ENCODE results near the gene FGF22. TPM values are rescaled to one million over a fixed set of nuclear protein-coding genes. Genes with fewer than 3 reads are reported as not detected.

The FGF22 gene
- total RNA-seq, 2 experiments from 2014 or later = 0.48 TPM; not detected in 1

GRCh38 chr19:591099-591958 lies 48.4 kb upstream of the FGF22 start:
- Histone ChIP-seq H2AFZ (ENCODE audit: low read length) (no peak overlapping the region), H3K4me3 (ENCODE audit: low read depth, low read length, poor library complexity, severe bottlenecking) (no peak overlapping the region), H3K4me1 (ENCODE audit: insufficient read depth, low read length, poor library complexity, severe bottlenecking) (peaks cover 12% of the 10 kb centered on the region), H3K36me3 (ENCODE audit: insufficient read depth, low read length) (no peaks in the 10 kb centered on the region), H3K9me3 (ENCODE audit: low read length) (no peaks in the 10 kb centered on the region), H4K20me1 (ENCODE audit: insufficient read depth, low read length) (no peaks in the 10 kb centered on the region), H3K79me2 (ENCODE audit: insufficient read depth, low read depth, low read length) (no peaks in the 10 kb centered on the region), H3K4me2 (ENCODE audit: low read length) (no peak overlapping the region), H3K9me2 (ENCODE audit: insufficient read depth, low read length) (no peaks in the 10 kb centered on the region), H3K27ac (ENCODE audit: low read depth, low read length, poor library complexity, severe bottlenecking) (no peak overlapping the region)
- BruUV-seq (replicated peaks) = no TSS peak
- ChIA-PET POLR2A (no interaction called here), CTCF (ENCODE audit: unreplicated experiment) (no interaction called here)
- no peak for DNase-seq (ENCODE audit: low spot score)
- no peak for TF ChIP-seq EZH2phosphoT487 (IDR thresholded peaks at IDR 0.05; ENCODE audit: borderline replicate concordance, low read depth, low read length)
- no peak for TF ChIP-seq CTCF (conservative IDR thresholded peaks at IDR 0.05; ENCODE audit: low read length)
- intact Hi-C loops (cut with micrococcal nuclease; ENCODE audit: unreplicated experiment) = no loop called here

GRCh38 chr19:592101-592500 lies 47.6 kb upstream of the FGF22 start:
- Histone ChIP-seq H3K4me1 (ENCODE audit: insufficient read depth, low read length, poor library complexity, severe bottlenecking) (peaks cover 12% of the 10 kb centered on the region), H4K20me1 (ENCODE audit: insufficient read depth, low read length) (no peaks in the 10 kb centered on the region), H3K9me3 (ENCODE audit: low read length) (no peaks in the 10 kb centered on the region), H3K4me2 (ENCODE audit: low read length) (no peak overlapping the region), H3K4me3 (ENCODE audit: low read depth, low read length, poor library complexity, severe bottlenecking) (no peak overlapping the region), H3K27ac (ENCODE audit: low read depth, low read length, poor library complexity, severe bottlenecking) (no peak overlapping the region), H3K79me2 (ENCODE audit: insufficient read depth, low read depth, low read length) (no peaks in the 10 kb centered on the region), H3K36me3 (ENCODE audit: insufficient read depth, low read length) (no peaks in the 10 kb centered on the region), H2AFZ (ENCODE audit: low read length) (no peak overlapping the region), H3K9me2 (ENCODE audit: insufficient read depth, low read length) (no peaks in the 10 kb centered on the region)
- ChIA-PET CTCF (ENCODE audit: unreplicated experiment) (no interaction called here), POLR2A (no interaction called here)
- intact Hi-C loops (cut with micrococcal nuclease; ENCODE audit: unreplicated experiment) = no loop called here
- no peak for TF ChIP-seq EZH2phosphoT487 (IDR thresholded peaks at IDR 0.05; ENCODE audit: borderline replicate concordance, low read depth, low read length)
- TF ChIP-seq CTCF (conservative IDR thresholded peaks at IDR 0.05; ENCODE audit: low read length) = no peak
- no TSS peak for BruUV-seq (replicated peaks)
- DNase-seq (ENCODE audit: low spot score) = no peak

- Histone ChIP-seq H3K9me3 (ENCODE audit: low read length) (no peaks in the 10 kb centered on the region), H3K4me2 (ENCODE audit: low read length) (no peak overlapping the region), H3K4me3 (ENCODE audit: low read depth, low read length, poor library complexity, severe bottlenecking) (no peak overlapping the region), H3K27ac (ENCODE audit: low read depth, low read length, poor library complexity, severe bottlenecking) (no peak overlapping the region), H3K4me1 (ENCODE audit: insufficient read depth, low read length, poor library complexity, severe bottlenecking) (peaks cover 11% of the 10 kb centered on the region), H3K36me3 (ENCODE audit: insufficient read depth, low read length) (no peaks in the 10 kb centered on the region), H4K20me1 (ENCODE audit: insufficient read depth, low read length) (no peaks in the 10 kb centered on the region), H3K79me2 (ENCODE audit: insufficient read depth, low read depth, low read length) (no peaks in the 10 kb centered on the region), H3K9me2 (ENCODE audit: insufficient read depth, low read length) (no peaks in the 10 kb centered on the region), H2AFZ (ENCODE audit: low read length) (no peak overlapping the region)
- TF ChIP-seq EZH2phosphoT487 (IDR thresholded peaks at IDR 0.05; ENCODE audit: borderline replicate concordance, low read depth, low read length) = no peak
- no peak for TF ChIP-seq CTCF (conservative IDR thresholded peaks at IDR 0.05; ENCODE audit: low read length)
- ChIA-PET POLR2A (no interaction called here), CTCF (ENCODE audit: unreplicated experiment) (no interaction called here)
- no peak for DNase-seq (ENCODE audit: low spot score)
- intact Hi-C loops (cut with micrococcal nuclease; ENCODE audit: unreplicated experiment) = no loop called here
- no TSS peak for BruUV-seq (replicated peaks)
These were observed 46.6 kb upstream of the FGF22 start for GRCh38 chr19:593055-593454.

Data from OCI-LY7 (cell line).